ENCODE data around the gene MROH2B.

Gene MROH2B

GRCh38 chr5:40962207-40962955 is 108.8 kb downstream of the MROH2B start:
- no peak for DNase-seq

- no peak for DNase-seq
These were observed 111.1 kb downstream of the MROH2B start for GRCh38 chr5:40960037-40960436.

GRCh38 chr5:40958811-40959210 is 112.3 kb downstream of the MROH2B start:
- no peak for DNase-seq

GRCh38 chr5:40957048-40957447 is 114.1 kb downstream of the MROH2B start:
- DNase-seq: no peak

GRCh38 chr5:40955313-40955712 is 115.8 kb downstream of the MROH2B start:
- no peak for DNase-seq

All from T-helper 2 cell (primary cell).